ENCODE data around the gene AGBL4.

Gene AGBL4

GRCh38 chr1:48558366-48558765 lies 1465.4 kb downstream of the AGBL4 start:
- TF ChIP-seq EP300 (IDR thresholded peaks at IDR 0.05; ENCODE audit: borderline replicate concordance): no peak
- TF ChIP-seq REST (IDR thresholded peaks at IDR 0.05; ENCODE audit: low read depth): no peak
- no peak for TF ChIP-seq ZBTB7A (IDR thresholded peaks at IDR 0.05; ENCODE audit: low read depth)
- no peak for TF ChIP-seq CREB1 (IDR thresholded peaks at IDR 0.05; ENCODE audit: low read depth)

- TF ChIP-seq EP300 (IDR thresholded peaks at IDR 0.05; ENCODE audit: borderline replicate concordance): no peak
- no peak for TF ChIP-seq TCF12 (IDR thresholded peaks at IDR 0.05; ENCODE audit: low read depth)
- TF ChIP-seq MAX (IDR thresholded peaks at IDR 0.05): no peak
- TF ChIP-seq CEBPB (IDR thresholded peaks at IDR 0.05): no peak
- no peak for TF ChIP-seq CREB1 (IDR thresholded peaks at IDR 0.05; ENCODE audit: low read depth)
- TF ChIP-seq TEAD4 (IDR thresholded peaks at IDR 0.05): no peak
- no peak for TF ChIP-seq NFIC (IDR thresholded peaks at IDR 0.05)
- no peak for TF ChIP-seq RAD21 (IDR thresholded peaks at IDR 0.05; ENCODE audit: low read depth)
- TF ChIP-seq YY1 (IDR thresholded peaks at IDR 0.05; ENCODE audit: low read depth): no peak
- TF ChIP-seq EGR1 (IDR thresholded peaks at IDR 0.05): no peak
- no peak for TF ChIP-seq TAF1 (IDR thresholded peaks at IDR 0.05; ENCODE audit: low read depth)
- no peak for TF ChIP-seq FOXM1 (IDR thresholded peaks at IDR 0.05; ENCODE audit: borderline replicate concordance, low read depth)
- TF ChIP-seq REST (IDR thresholded peaks at IDR 0.05; ENCODE audit: low read depth): no peak
- no peak for TF ChIP-seq ZBTB7A (IDR thresholded peaks at IDR 0.05; ENCODE audit: low read depth)
- no peak for TF ChIP-seq USF1 (IDR thresholded peaks at IDR 0.05)
Measured at GRCh38 chr1:48556186-48556850, 1467.4 kb downstream of the AGBL4 start.

GRCh38 chr1:48555271-48555670 lies 1468.5 kb downstream of the AGBL4 start:
- TF ChIP-seq TCF12 (IDR thresholded peaks at IDR 0.05; ENCODE audit: low read depth) (no peak), CEBPB (IDR thresholded peaks at IDR 0.05) (no peak), YY1 (IDR thresholded peaks at IDR 0.05; ENCODE audit: low read depth) (no peak)

- TF ChIP-seq RAD21 (IDR thresholded peaks at IDR 0.05; ENCODE audit: low read depth) (no peak), TCF12 (IDR thresholded peaks at IDR 0.05; ENCODE audit: low read depth) (no peak), YY1 (IDR thresholded peaks at IDR 0.05; ENCODE audit: low read depth) (no peak), EP300 (IDR thresholded peaks at IDR 0.05; ENCODE audit: borderline replicate concordance) (no peak), FOXM1 (IDR thresholded peaks at IDR 0.05; ENCODE audit: borderline replicate concordance, low read depth) (no peak), NFIC (IDR thresholded peaks at IDR 0.05) (no peak)
Measured at GRCh38 chr1:48552903-48553606, 1470.7 kb downstream of the AGBL4 start.

GRCh38 chr1:48552420-48552819 lies 1471.3 kb downstream of the AGBL4 start:
- no peak for TF ChIP-seq TAF1 (IDR thresholded peaks at IDR 0.05; ENCODE audit: low read depth)
- TF ChIP-seq RAD21 (IDR thresholded peaks at IDR 0.05; ENCODE audit: low read depth): peak; percentile 29; the same call in 1 of the 2 replicates

- TF ChIP-seq FOXM1 (IDR thresholded peaks at IDR 0.05; ENCODE audit: borderline replicate concordance, low read depth): no peak
- no peak for TF ChIP-seq YY1 (IDR thresholded peaks at IDR 0.05; ENCODE audit: low read depth)
- no peak for TF ChIP-seq TAF1 (IDR thresholded peaks at IDR 0.05; ENCODE audit: low read depth)
- TF ChIP-seq CREB1 (IDR thresholded peaks at IDR 0.05; ENCODE audit: low read depth): no peak
- TF ChIP-seq TEAD4 (IDR thresholded peaks at IDR 0.05): no peak
- no peak for TF ChIP-seq MAX (IDR thresholded peaks at IDR 0.05)
- TF ChIP-seq REST (IDR thresholded peaks at IDR 0.05; ENCODE audit: low read depth): no peak
- no peak for TF ChIP-seq NFIC (IDR thresholded peaks at IDR 0.05)
- TF ChIP-seq TCF12 (IDR thresholded peaks at IDR 0.05; ENCODE audit: low read depth): no peak
- TF ChIP-seq ZBTB7A (IDR thresholded peaks at IDR 0.05; ENCODE audit: low read depth): no peak
- no peak for TF ChIP-seq EGR1 (IDR thresholded peaks at IDR 0.05)
Measured at GRCh38 chr1:48548985-48549384, 1474.8 kb downstream of the AGBL4 start.

Measured in Ishikawa (cell line).